ENCODE data around the gene GP1BB. TPM values are rescaled to one million over a fixed set of nuclear protein-coding genes. Genes with fewer than 3 reads are reported as not detected.
"Not testable (repeated sequence)": the region's sequence is repeated elsewhere in the genome, so short reads cannot be mapped to it uniquely, and the experiment has no call there.

Gene GP1BB
- total RNA-seq, 1 donor from 2014 or later: 0.95 TPM

DNA sequence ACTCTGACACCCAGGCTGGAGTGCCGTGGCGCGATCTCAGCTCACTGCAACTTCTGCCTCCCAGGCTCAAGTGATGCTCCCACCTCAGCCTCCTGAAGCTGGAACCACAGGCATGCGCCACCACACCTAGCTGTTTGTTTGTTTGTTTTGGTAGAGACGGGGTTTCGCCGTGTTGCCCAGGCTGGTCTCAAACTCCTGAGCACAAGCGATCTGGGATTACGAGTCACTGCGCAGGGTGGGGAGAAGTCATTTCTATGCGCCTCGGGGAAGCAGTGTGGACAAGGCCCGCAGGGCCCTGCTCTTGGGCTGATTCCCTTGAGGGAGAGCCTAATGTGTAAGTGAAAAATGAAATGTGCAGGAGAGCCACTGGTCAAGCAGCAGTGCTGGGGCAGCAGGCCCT, 28.6 kb upstream of the GP1BB start:
- Mint-ChIP-seq H3K4me1 (ENCODE audit: low read depth, unreplicated experiment) (peaks cover 4% of the 10 kb centered on the region), H3K9me3 (ENCODE audit: unreplicated experiment) (peaks cover 4% of the 10 kb centered on the region), H3K36me3 (ENCODE audit: low read depth, unreplicated experiment) (no peaks in the 10 kb centered on the region), H3K4me3 (ENCODE audit: unreplicated experiment) (no peak overlapping the region), H3K27ac (ENCODE audit: unreplicated experiment) (no peak overlapping the region), H3K27me3 (ENCODE audit: low read depth, unreplicated experiment) (peaks cover 11% of the 10 kb centered on the region)
- Histone ChIP-seq H2AFZ (ENCODE audit: low read depth, low read length) (no peak overlapping the region), H3K4me2 (ENCODE audit: low read length) (no peak overlapping the region), H3K27me3 (ENCODE audit: insufficient read depth, low read length) (no peaks in the 10 kb centered on the region), H3K9me3 (ENCODE audit: insufficient read depth, low read depth, low read length) (no peaks in the 10 kb centered on the region), H3K9ac (ENCODE audit: low read length) (no peak overlapping the region), H3K79me2 (ENCODE audit: insufficient read depth, low read length) (no peaks in the 10 kb centered on the region), H3K36me3 (ENCODE audit: insufficient read depth, low read length) (no peaks in the 10 kb centered on the region), H3K4me3 (ENCODE audit: insufficient read depth, low read depth, low read length) (no peak overlapping the region), H3K27ac (ENCODE audit: low read depth, low read length) (no peak overlapping the region), H4K20me1 (ENCODE audit: insufficient read depth, low read length) (no peaks in the 10 kb centered on the region), H3K4me1 (ENCODE audit: insufficient read depth, low read length) (peaks cover 9% of the 10 kb centered on the region)
- FAIRE-seq (no peak), DNase-seq (ENCODE audit: low read depth) (no peak)
- TF ChIP-seq EZH2 (IDR thresholded peaks at IDR 0.05; ENCODE audit: insufficient read depth, low read length): no peak
- TF ChIP-seq, protein P1, sequence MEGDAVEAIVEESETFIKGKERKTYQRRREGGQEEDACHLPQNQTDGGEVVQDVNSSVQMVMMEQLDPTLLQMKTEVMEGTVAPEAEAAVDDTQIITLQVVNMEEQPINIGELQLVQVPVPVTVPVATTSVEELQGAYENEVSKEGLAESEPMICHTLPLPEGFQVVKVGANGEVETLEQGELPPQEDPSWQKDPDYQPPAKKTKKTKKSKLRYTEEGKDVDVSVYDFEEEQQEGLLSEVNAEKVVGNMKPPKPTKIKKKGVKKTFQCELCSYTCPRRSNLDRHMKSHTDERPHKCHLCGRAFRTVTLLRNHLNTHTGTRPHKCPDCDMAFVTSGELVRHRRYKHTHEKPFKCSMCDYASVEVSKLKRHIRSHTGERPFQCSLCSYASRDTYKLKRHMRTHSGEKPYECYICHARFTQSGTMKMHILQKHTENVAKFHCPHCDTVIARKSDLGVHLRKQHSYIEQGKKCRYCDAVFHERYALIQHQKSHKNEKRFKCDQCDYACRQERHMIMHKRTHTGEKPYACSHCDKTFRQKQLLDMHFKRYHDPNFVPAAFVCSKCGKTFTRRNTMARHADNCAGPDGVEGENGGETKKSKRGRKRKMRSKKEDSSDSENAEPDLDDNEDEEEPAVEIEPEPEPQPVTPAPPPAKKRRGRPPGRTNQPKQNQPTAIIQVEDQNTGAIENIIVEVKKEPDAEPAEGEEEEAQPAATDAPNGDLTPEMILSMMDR (IDR thresholded peaks at IDR 0.05; ENCODE audit: insufficient read depth, low read depth, low read length): no peak

DNA sequence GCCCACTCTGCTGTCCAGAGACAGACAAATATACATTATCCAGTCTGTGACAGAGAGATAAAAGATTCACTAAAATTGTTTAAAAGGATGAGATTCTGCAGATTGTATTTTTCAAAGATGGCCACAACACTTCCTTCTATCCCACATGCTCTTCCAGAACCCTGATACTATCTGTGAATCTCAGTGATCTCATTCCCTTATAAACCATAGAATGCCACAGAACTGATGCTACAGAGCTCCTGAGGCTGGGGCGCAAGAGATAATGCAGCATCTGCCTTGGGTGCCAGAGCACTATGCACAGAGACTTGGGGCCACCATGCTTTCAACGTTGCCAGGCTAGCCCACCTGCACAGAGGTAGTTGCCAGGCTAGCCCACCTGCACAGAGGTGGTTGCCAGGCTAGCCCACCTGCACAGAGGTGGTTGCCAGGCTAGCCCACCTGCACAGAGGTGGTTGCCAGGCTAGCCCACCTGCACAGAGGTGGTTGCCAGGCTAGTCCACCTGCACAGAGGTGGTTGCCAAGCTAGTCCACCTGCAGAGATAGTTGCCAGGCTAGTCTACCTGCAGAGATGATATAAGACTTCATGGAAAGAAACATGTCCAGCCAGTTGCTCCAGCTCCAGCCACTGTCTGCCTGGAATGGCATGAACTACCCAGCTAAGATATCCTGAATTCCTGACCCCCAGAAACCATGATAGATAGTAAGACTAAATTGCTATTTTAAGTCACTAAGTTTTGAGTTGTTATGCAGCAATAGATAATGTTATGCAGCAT, 26.6 kb upstream of the GP1BB start:
- no peak for DNase-seq (ENCODE audit: low read depth)

DNA sequence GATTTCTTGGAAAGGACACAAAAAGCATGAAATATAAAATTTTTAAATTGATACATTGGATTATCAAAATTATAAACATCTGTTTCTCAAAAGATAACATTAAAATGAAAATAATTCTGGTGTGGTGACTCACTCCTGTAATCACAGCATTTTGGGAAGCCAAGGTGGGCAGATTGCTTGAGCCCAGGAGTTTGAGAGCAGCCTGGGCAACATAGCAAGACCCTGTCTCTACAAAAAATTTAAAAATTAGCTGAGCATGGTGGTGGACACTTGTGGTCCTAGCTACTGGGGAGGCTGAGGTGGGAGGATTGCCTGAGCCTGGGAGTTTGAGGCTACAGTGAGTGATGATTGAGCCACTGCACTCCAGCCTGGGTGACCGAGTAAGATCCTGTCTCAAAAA, 25.5 kb upstream of the GP1BB start:
- H3K9me3 ChIP-seq (ENCODE audit: insufficient read depth, low read depth, low read length); H3K9me3 Mint-ChIP-seq (ENCODE audit: unreplicated experiment); H3K79me2 ChIP-seq (ENCODE audit: insufficient read depth, low read length); H3K4me2 ChIP-seq (ENCODE audit: low read length); H3K4me3 Mint-ChIP-seq (ENCODE audit: unreplicated experiment); H3K9ac ChIP-seq (ENCODE audit: low read length); H3K4me1 Mint-ChIP-seq (ENCODE audit: low read depth, unreplicated experiment); H3K4me1 ChIP-seq (ENCODE audit: insufficient read depth, low read length); H3K36me3 Mint-ChIP-seq (ENCODE audit: low read depth, unreplicated experiment); H3K4me3 ChIP-seq (ENCODE audit: insufficient read depth, low read depth, low read length); H2AFZ ChIP-seq (ENCODE audit: low read depth, low read length); FAIRE-seq; H3K36me3 ChIP-seq (ENCODE audit: insufficient read depth, low read length); H3K27ac Mint-ChIP-seq (ENCODE audit: unreplicated experiment); H4K20me1 ChIP-seq (ENCODE audit: insufficient read depth, low read length); H3K27me3 ChIP-seq (ENCODE audit: insufficient read depth, low read length); DNase-seq (ENCODE audit: low read depth); H3K27ac ChIP-seq (ENCODE audit: low read depth, low read length): not testable (repeated sequence)
- peaks cover 19% of the 10 kb centered on the region for H3K27me3 Mint-ChIP-seq (ENCODE audit: low read depth, unreplicated experiment)

More for the DNA sequence above, 26.6 kb upstream of the GP1BB start:
- H3K4me2 ChIP-seq (ENCODE audit: low read length): no peak overlapping the region
- Mint-ChIP-seq H3K27me3 (ENCODE audit: low read depth, unreplicated experiment) (peaks cover 12% of the 10 kb centered on the region), H3K9me3 (ENCODE audit: unreplicated experiment) (peaks cover 4% of the 10 kb centered on the region), H3K4me3 (ENCODE audit: unreplicated experiment) (no peak overlapping the region), H3K4me1 (ENCODE audit: low read depth, unreplicated experiment) (peaks cover 4% of the 10 kb centered on the region), H3K36me3 (ENCODE audit: low read depth, unreplicated experiment) (no peaks in the 10 kb centered on the region), H3K27ac (ENCODE audit: unreplicated experiment) (no peak overlapping the region)
- H3K9ac ChIP-seq (ENCODE audit: low read length): no peak overlapping the region
- H3K79me2 ChIP-seq (ENCODE audit: insufficient read depth, low read length): no peaks in the 10 kb centered on the region
- peaks cover 5% of the 10 kb centered on the region for H3K4me1 ChIP-seq (ENCODE audit: insufficient read depth, low read length)
- no peak overlapping the region for H3K4me3 ChIP-seq (ENCODE audit: insufficient read depth, low read depth, low read length)
- H3K27ac ChIP-seq (ENCODE audit: low read depth, low read length): no peak overlapping the region
- H2AFZ ChIP-seq (ENCODE audit: low read depth, low read length): no peak overlapping the region
- no peak for TF ChIP-seq EZH2 (IDR thresholded peaks at IDR 0.05; ENCODE audit: insufficient read depth, low read length)
- TF ChIP-seq, protein P1 (IDR thresholded peaks at IDR 0.05; ENCODE audit: insufficient read depth, low read depth, low read length): no peak
- H4K20me1 ChIP-seq (ENCODE audit: insufficient read depth, low read length): no peaks in the 10 kb centered on the region
- H3K36me3 ChIP-seq (ENCODE audit: insufficient read depth, low read length): no peaks in the 10 kb centered on the region
- no peak for FAIRE-seq
- no peaks in the 10 kb centered on the region for H3K27me3 ChIP-seq (ENCODE audit: insufficient read depth, low read length)
- H3K9me3 ChIP-seq (ENCODE audit: insufficient read depth, low read depth, low read length): no peaks in the 10 kb centered on the region

Measured in astrocyte (in vitro differentiated cells and primary cell).